ENCODE measurements around the gene CERK.
"Not testable (repeated sequence)": the region's sequence is repeated elsewhere in the genome, so short reads cannot be mapped to it uniquely, and the experiment has no call there.

The CERK gene

DNA sequence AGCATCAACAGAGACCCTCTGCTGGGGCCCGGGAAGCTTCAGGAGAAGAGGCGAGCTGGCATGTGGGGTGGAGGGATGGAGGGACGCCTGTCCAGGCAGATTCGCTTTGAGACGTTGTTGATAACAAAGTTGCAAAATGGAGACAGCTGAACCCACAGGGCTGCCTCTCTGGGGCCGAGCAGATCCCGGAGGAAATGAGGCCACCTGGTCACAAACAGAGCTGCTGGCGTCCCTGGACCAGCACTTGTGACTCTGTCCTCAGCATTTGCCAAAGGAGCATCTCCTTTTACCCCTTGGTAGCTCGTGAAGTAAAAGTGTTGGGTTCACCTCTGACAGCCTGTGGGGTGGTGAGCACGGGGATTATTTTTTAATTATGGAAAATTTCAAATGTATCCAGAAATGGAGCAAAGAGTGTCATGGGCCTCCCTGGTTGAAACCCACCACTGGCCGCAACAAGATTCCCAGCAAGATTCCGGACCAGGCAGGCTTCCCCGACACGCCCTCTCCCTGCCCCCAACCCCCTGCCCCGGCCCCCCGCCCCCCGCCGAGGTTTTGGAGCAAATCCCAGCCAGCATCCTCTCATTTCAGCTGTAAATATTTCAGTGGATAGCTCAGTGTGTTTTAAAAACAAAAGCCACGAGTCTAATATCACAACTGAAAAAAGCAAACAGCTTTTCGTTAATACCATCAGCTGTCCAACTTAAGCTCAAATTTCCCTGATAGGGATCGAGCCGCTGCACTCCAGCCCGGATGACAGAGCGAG, 97.6 kb downstream of the CERK start:
- DNase-seq: no peak

DNA sequence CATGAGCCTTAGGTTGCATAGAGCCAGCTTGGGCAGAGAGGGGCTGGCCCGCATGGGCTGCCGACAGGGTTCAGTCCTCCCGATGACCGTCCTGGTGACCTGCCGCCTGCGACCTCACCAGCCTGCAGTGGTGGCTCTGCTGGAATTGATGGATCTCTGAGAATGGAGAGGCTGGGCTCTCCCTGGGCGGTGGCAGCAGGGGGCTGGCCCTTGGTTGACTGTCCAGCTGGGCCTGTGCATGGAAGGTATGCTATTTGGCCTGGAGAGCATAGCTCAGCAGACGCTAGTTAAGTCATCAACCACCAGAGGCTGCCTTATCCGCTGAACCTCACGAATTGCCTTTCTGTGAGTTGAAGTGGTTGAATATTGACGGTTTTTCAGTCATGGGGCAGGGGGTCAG, 98.2 kb downstream of the CERK start:
- DNase-seq: no peak

DNA sequence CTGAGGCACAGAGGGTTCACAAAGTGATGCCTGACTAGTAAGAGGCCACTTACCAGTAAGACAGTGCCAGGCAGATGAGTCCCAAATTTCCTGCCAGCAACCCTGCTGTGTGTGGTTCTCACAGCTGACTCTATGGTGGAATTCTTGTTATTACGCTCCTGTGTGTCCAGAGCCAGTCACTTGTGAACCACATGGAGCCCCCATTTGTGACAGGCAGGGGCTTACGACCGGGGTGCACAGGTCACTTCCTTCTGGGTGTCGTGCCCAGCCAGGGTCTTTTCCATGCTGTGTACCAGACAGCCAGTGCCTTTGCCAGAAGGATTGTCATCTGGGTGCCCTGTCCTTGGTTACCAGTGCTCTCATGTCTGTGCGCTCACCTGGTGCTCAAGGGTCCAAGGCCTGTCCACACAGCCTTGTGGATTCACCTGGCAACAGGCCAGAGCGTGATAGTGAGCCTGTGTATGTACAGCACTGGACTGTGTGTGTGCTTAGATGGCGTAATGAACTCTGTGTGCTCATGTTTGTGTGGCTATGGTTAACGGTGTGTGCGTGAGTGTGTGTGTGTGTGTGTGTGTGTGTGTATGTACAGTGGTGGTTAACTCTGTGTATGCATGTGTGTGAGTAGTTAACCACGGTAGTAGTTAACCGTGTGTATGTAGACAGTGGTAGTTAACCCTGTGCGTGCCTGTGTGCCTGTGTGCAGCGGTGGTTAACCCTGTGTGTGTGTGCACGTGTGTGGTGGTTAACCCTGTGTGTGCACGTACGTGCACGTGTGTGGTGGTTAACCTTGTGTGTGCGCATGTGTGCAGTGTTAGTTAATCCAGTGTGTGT, 99.2 kb downstream of the CERK start:
- DNase-seq: no peak

DNA sequence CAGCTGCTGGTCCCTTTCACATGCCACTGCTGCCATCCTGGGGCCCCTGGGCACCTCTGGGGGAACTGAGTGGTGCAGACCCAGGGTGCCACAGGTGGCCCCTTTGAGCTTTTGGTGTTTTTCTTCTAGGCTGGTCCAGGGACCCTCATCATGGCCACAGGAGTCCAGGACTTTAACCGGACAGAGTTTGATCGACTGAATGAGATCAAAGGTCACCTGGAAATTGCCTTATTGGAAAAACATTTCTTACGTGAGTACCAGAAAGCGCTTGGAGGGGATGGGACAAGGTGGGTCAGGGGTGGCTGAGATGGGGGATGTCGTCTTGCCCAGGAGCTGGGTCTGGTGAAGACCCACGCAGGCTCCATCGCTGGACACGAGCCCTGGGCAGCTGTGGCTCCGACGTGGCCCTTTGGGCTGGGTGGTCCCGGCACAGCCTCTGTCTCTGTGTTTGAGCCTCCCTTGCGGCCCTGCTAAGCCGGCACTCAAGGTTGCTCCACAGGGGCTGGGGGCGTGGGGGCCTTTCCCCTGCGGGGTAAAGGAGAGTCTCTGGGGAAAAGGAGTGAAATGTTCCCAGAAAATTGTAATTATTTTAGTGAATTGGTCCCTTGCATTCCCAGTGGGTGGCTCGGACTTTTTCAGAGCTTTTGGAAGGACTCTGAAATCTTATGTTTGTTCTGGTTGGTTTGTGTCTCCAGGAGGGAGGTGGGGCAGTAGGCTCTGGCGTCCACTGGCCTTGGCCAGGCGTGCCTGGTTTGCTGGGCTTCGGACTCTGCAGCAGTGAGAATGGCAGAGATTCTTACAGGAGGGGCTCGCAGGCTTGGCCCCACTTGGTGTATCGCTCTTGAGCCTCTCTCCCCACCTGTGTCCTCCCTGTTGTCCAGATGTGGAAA, 100.1 kb downstream of the CERK start:
- DNase-seq: no peak

DNA sequence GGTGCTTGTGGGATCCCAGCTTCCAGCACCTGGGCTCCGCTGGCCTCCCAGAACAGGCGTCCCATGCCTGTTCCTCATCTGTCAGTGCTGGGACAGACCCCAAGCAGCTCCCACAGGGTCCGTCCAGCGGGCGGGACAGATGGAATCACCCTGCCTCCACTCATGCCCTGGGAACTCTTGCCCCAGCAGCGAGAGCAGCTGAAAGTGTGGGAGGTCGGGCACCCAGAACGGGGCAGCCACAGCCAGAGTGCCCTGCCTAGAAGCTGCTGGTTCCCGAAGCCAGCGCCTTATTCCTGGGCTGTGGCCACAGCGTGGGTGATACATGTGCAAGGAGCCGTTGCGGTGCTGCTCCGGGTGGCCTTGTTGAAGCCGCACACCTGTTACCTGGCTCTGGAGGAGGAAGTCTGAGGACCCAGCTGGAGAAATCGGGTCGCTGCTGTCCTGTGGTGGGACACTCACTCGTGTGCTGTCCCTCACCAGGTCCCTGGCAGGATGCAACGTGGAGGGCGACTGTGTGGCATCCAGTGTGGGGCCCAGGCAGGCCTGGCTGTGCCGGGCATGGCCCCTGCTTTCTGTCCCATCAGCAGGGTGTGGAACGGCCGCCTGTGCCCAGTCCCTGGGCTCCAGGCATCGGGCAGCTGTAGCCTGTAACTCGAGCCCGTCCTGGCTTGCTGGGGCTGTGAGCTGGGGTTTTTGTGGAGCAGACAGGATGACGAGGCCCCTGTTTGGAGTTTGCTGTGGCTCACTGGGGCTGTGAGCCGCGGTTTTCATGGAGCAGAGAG, 101.6 kb downstream of the CERK start:
- DNase-seq: no peak

- no peak for DNase-seq
Measured at GRCh38 chr22:46635756-46636155, 102.3 kb downstream of the CERK start.

GRCh38 chr22:46634973-46635685, 102.9 kb downstream of the CERK start:
- DNase-seq: not testable (repeated sequence)
